Keratinocyte (primary cell): ENCODE data around the gene PPL.

Experiments
- EZH2 ChIP-seq: IDR thresholded peaks from one replicate; pipeline ENCODE4 v1.6.1; 2012; ENCODE audit warnings: inconsistent platforms, mild to moderate bottlenecking, low read length, moderate library complexity
- TF ChIP-seq, protein P1 (sequence below), 3 experiments: IDR thresholded peaks in 1 of 3; conservative IDR thresholded peaks in 1 of 3; optimal IDR thresholded peaks in 1 of 3; 2 replicates in 2 of 3; 3 replicates in 1 of 3; pipeline versions ENCODE3 to v1.5.1; 2011; ENCODE audit warnings: low read length in 3 of 3, mild to moderate bottlenecking in 3 of 3, moderate library complexity in 2 of 3, control low read depth in 1 of 3, inconsistent platforms in 1 of 3; ENCODE audit not compliant: insufficient read depth in 2 of 3; ENCODE audit errors: extremely low read depth in 1 of 3

DNA sequence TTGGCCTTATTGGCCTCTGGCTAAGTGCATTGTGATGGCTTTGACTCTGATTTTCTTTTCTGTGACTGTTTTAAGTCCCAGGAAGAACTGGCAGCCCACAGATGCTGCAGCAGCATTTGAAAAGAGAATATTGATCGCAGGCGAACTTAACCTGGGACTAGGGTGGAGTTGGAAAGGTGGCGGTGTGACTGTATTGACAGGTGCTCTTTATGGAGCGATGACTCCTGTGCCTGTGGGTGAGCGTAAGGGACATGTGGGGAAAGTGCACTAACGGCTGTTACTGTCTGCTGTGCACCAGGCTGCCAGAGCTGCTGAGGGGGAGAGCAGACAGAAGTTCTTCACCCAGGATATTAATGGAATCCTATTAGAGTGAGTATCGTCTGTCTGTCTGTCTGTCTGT, 68.4 kb downstream of the PPL start:
- TF ChIP-seq, protein P1, sequence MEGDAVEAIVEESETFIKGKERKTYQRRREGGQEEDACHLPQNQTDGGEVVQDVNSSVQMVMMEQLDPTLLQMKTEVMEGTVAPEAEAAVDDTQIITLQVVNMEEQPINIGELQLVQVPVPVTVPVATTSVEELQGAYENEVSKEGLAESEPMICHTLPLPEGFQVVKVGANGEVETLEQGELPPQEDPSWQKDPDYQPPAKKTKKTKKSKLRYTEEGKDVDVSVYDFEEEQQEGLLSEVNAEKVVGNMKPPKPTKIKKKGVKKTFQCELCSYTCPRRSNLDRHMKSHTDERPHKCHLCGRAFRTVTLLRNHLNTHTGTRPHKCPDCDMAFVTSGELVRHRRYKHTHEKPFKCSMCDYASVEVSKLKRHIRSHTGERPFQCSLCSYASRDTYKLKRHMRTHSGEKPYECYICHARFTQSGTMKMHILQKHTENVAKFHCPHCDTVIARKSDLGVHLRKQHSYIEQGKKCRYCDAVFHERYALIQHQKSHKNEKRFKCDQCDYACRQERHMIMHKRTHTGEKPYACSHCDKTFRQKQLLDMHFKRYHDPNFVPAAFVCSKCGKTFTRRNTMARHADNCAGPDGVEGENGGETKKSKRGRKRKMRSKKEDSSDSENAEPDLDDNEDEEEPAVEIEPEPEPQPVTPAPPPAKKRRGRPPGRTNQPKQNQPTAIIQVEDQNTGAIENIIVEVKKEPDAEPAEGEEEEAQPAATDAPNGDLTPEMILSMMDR (optimal IDR thresholded peaks at IDR 0.05 in 1 of 3, IDR thresholded peaks at IDR 0.05 in 1 of 3, conservative IDR thresholded peaks at IDR 0.05 in 1 of 3; ENCODE audit: extremely low read depth in 1 of 3, insufficient read depth in 2 of 3, low read length in 3 of 3) = no peak
- TF ChIP-seq EZH2 = no peak
